ENCODE data around the gene FANK1. TPM values are rescaled to one million over a fixed set of nuclear protein-coding genes. Genes with fewer than 3 reads are reported as not detected.
A peak's percentile ranks its signal among the peaks of the same experiment; 100 is the strongest.
"Not testable (repeated sequence)": the region's sequence is repeated elsewhere in the genome, so short reads cannot be mapped to it uniquely, and the experiment has no call there.

The FANK1 gene
- total RNA-seq (0.88 and 6.0 TPM in 2 replicates), polyA plus RNA-seq (2.9 and 5.5 TPM in 2 replicates)

GRCh38 chr10:125896088-125896934 lies at the start of gene FANK1:
Gene FANK1 (plus strand): TSS chr10:125896564. CDS start chr10:125896643, 79 bp downstream.
- peak; percentile 89 for DNase-seq (ENCODE audit: low spot score)
- not testable (repeated sequence) for H3K9me2 ChIP-seq (replicated peaks; ENCODE audit: insufficient read depth); H3K27me3 ChIP-seq; H3K9me3 ChIP-seq (ENCODE audit: low read depth); H3K4me1 ChIP-seq (ENCODE audit: insufficient read depth); H4K20me1 ChIP-seq (ENCODE audit: insufficient read depth, poor library complexity, severe bottlenecking); H3K36me3 ChIP-seq (replicated peaks; ENCODE audit: insufficient read depth, low read depth)
- Histone ChIP-seq H3K27ac (peak within 1 kb of the TSS; percentile 95), H3K4me2 (peak within 1 kb of the TSS; percentile 78), H3K79me2 (peaks cover 36% of the 10 kb centered on the region), H2AFZ (peak within 1 kb of the TSS; percentile 87), H3K4me3 (peak within 1 kb of the TSS; percentile 73)
- 47% methylated on average over 67 of the region's 106 CpGs for WGBS (ENCODE audit: low lambda C conversion rate, missing lambda C conversion rate)

GRCh38 chr10:125846894-125847293 lies 49.5 kb upstream of the FANK1 start:
- Histone ChIP-seq H3K4me1 (ENCODE audit: insufficient read depth) (no peaks in the 10 kb centered on the region), H3K36me3 (replicated peaks; ENCODE audit: insufficient read depth, low read depth) (no peaks in the 10 kb centered on the region), H3K4me2 (no peak overlapping the region), H3K4me3 (no peak overlapping the region), H4K20me1 (ENCODE audit: insufficient read depth, poor library complexity, severe bottlenecking) (no peaks in the 10 kb centered on the region), H3K9me2 (replicated peaks; ENCODE audit: insufficient read depth) (no peaks in the 10 kb centered on the region), H3K9me3 (ENCODE audit: low read depth) (no peaks in the 10 kb centered on the region), H3K79me2 (no peaks in the 10 kb centered on the region), H2AFZ (no peak overlapping the region), H3K27me3 (no peaks in the 10 kb centered on the region), H3K27ac (no peak overlapping the region)
- TF ChIP-seq EZH2 (IDR thresholded peaks at IDR 0.05; ENCODE audit: borderline replicate concordance) (no peak), CTCF (IDR thresholded peaks at IDR 0.05; ENCODE audit: poor library complexity) (no peak), EZH2phosphoT487 (IDR thresholded peaks at IDR 0.05; ENCODE audit: low read depth, severe bottlenecking, unreplicated experiment) (no peak)
- WGBS (ENCODE audit: low lambda C conversion rate, missing lambda C conversion rate): 96% methylated on average over 3 of the region's 3 CpGs
- DNase-seq (ENCODE audit: low spot score): no peak

- no peak for TF ChIP-seq EZH2phosphoT487 (IDR thresholded peaks at IDR 0.05; ENCODE audit: low read depth, severe bottlenecking, unreplicated experiment)
- no peak for TF ChIP-seq CTCF (IDR thresholded peaks at IDR 0.05; ENCODE audit: poor library complexity)
- TF ChIP-seq EZH2 (IDR thresholded peaks at IDR 0.05; ENCODE audit: borderline replicate concordance): no peak
- H2AFZ ChIP-seq: no peak overlapping the region
- no peaks in the 10 kb centered on the region for H3K4me1 ChIP-seq (ENCODE audit: insufficient read depth)
- H3K4me2 ChIP-seq: no peak overlapping the region
- no peaks in the 10 kb centered on the region for H3K79me2 ChIP-seq
- no peak overlapping the region for H3K4me3 ChIP-seq
- WGBS (ENCODE audit: low lambda C conversion rate, missing lambda C conversion rate): 94% methylated on average over 2 of the region's 2 CpGs
- no peak for DNase-seq (ENCODE audit: low spot score)
- H3K27me3 ChIP-seq: no peaks in the 10 kb centered on the region
- H4K20me1 ChIP-seq (ENCODE audit: insufficient read depth, poor library complexity, severe bottlenecking): no peaks in the 10 kb centered on the region
- H3K9me3 ChIP-seq (ENCODE audit: low read depth): no peaks in the 10 kb centered on the region
- H3K9me2 ChIP-seq (replicated peaks; ENCODE audit: insufficient read depth): no peaks in the 10 kb centered on the region
- H3K36me3 ChIP-seq (replicated peaks; ENCODE audit: insufficient read depth, low read depth): no peaks in the 10 kb centered on the region
- no peak overlapping the region for H3K27ac ChIP-seq
Measured at GRCh38 chr10:125848371-125848770, 48.0 kb upstream of the FANK1 start.

DNA sequence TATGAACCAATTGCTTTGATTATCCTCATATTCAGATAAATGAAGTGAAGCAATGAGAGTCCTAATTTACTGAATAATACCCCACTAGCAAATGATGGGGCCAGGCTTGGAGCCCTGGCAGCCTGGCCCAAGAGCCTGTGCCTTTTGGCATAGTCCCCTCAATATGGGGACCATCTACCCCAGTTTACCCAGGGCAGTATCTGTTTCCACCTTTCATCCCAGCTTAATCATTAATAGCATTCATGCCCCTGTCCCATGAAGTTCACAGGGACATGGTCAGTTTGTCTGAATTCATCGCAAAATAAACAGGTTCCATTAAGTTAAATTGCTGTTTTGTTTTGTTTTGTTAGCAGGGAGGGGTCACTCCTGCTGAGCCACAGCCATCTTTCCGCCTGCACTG lies 47.5 kb upstream of the FANK1 start:
- Histone ChIP-seq H3K36me3 (replicated peaks; ENCODE audit: insufficient read depth, low read depth) (no peaks in the 10 kb centered on the region), H3K4me2 (no peak overlapping the region), H3K9me3 (ENCODE audit: low read depth) (no peaks in the 10 kb centered on the region), H3K27ac (no peak overlapping the region), H3K4me1 (ENCODE audit: insufficient read depth) (no peaks in the 10 kb centered on the region), H3K27me3 (no peaks in the 10 kb centered on the region), H3K4me3 (no peak overlapping the region), H3K79me2 (no peaks in the 10 kb centered on the region), H3K9me2 (replicated peaks; ENCODE audit: insufficient read depth) (no peaks in the 10 kb centered on the region), H2AFZ (no peak overlapping the region), H4K20me1 (ENCODE audit: insufficient read depth, poor library complexity, severe bottlenecking) (no peaks in the 10 kb centered on the region)
- TF ChIP-seq EZH2 (IDR thresholded peaks at IDR 0.05; ENCODE audit: borderline replicate concordance): no peak
- no peak for TF ChIP-seq CTCF (IDR thresholded peaks at IDR 0.05; ENCODE audit: poor library complexity)
- TF ChIP-seq EZH2phosphoT487 (IDR thresholded peaks at IDR 0.05; ENCODE audit: low read depth, severe bottlenecking, unreplicated experiment): no peak
- DNase-seq (ENCODE audit: low spot score): no peak
- WGBS (ENCODE audit: low lambda C conversion rate, missing lambda C conversion rate): 98% methylated on average over 2 of the region's 2 CpGs
